ENCODE measurements around the gene PLK3.

DNA sequence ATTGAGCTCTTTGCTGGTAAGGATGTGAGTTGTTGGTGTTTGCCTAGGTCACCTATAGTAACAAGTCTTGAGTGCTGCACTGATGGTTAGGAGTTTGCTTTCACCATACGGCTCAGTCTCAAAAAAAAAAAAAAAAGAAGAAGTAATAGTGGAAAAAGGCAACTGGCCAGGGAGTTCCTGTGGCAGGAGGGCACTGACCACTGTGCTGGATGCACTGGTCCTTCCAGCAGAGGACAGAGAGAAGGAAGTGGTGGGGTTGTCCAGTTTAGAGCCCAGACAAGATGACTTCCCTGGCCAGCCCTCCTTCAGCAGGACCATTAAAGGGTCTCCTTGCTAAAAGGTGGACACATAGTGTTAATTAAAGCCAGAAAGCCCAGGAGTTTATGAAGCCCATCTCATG lies 54.8 kb downstream of the PLK3 start:
- TF ChIP-seq, protein P1, sequence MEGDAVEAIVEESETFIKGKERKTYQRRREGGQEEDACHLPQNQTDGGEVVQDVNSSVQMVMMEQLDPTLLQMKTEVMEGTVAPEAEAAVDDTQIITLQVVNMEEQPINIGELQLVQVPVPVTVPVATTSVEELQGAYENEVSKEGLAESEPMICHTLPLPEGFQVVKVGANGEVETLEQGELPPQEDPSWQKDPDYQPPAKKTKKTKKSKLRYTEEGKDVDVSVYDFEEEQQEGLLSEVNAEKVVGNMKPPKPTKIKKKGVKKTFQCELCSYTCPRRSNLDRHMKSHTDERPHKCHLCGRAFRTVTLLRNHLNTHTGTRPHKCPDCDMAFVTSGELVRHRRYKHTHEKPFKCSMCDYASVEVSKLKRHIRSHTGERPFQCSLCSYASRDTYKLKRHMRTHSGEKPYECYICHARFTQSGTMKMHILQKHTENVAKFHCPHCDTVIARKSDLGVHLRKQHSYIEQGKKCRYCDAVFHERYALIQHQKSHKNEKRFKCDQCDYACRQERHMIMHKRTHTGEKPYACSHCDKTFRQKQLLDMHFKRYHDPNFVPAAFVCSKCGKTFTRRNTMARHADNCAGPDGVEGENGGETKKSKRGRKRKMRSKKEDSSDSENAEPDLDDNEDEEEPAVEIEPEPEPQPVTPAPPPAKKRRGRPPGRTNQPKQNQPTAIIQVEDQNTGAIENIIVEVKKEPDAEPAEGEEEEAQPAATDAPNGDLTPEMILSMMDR (conservative IDR thresholded peaks at IDR 0.05), result no peak
- TF ChIP-seq ZFX (IDR thresholded peaks at IDR 0.05), result no peak
